Mononuclear cell (primary cell): ENCODE results near the gene PRELP. TPM values are rescaled to one million over a fixed set of nuclear protein-coding genes. Genes with fewer than 3 reads are reported as not detected.

ENCODE experiments used
- H3K27me3 ChIP-seq: 2 replicates; pipeline ENCODE4 v1.6.0; 2011; ENCODE audit warnings: low read length, control low read depth; ENCODE audit not compliant: insufficient read depth
- H3K4me1 ChIP-seq: 2 replicates; pipeline ENCODE4 v1.5.1; 2011; ENCODE audit warnings: mild to moderate bottlenecking, low read length, control low read depth; ENCODE audit not compliant: insufficient read depth
- H3K4me3 ChIP-seq: 2 replicates; pipeline ENCODE4 v1.5.1; 2011; ENCODE audit warnings: mild to moderate bottlenecking, low read length, moderate library complexity
- H3K9me3 ChIP-seq: 2 replicates; pipeline ENCODE4 v1.5.1; 2011; ENCODE audit warnings: low read depth, mild to moderate bottlenecking, control low read depth, low read length
- total RNA-seq: library from RNA; depleted of rRNA; stranded (reverse); fragments of >200 nt; gene quantifications from one replicate; pipeline ENCODE4 v1.2.3, GENCODE V29; 2012

PRELP gene
- total RNA-seq, 1 donor, result not detected

- Histone ChIP-seq H3K9me3 (no peaks in the 10 kb centered on the region), H3K27me3 (no peaks in the 10 kb centered on the region), H3K4me3 (no peak overlapping the region), H3K4me1 (no peaks in the 10 kb centered on the region)
Measured at GRCh38 chr1:203500279-203500678, 24.7 kb downstream of the PRELP start.

- Histone ChIP-seq H3K9me3 (no peaks in the 10 kb centered on the region), H3K27me3 (no peaks in the 10 kb centered on the region), H3K4me3 (no peak overlapping the region), H3K4me1 (no peaks in the 10 kb centered on the region)
Measured at GRCh38 chr1:203503836-203504235, 28.2 kb downstream of the PRELP start.

- no peaks in the 10 kb centered on the region for H3K4me1 ChIP-seq
- H3K9me3 ChIP-seq, result no peaks in the 10 kb centered on the region
- no peak overlapping the region for H3K4me3 ChIP-seq
- no peaks in the 10 kb centered on the region for H3K27me3 ChIP-seq
Measured at GRCh38 chr1:203504400-203505250, 29.0 kb downstream of the PRELP start.

- no peaks in the 10 kb centered on the region for H3K4me1 ChIP-seq
- no peak overlapping the region for H3K4me3 ChIP-seq
- no peaks in the 10 kb centered on the region for H3K27me3 ChIP-seq
- no peaks in the 10 kb centered on the region for H3K9me3 ChIP-seq
Measured at GRCh38 chr1:203505526-203506204, 30.1 kb downstream of the PRELP start.

- peaks cover 1% of the 10 kb centered on the region for H3K4me1 ChIP-seq
- H3K4me3 ChIP-seq, result no peak overlapping the region
- no peaks in the 10 kb centered on the region for H3K27me3 ChIP-seq
- no peaks in the 10 kb centered on the region for H3K9me3 ChIP-seq
Measured at GRCh38 chr1:203506858-203507626, 31.4 kb downstream of the PRELP start.

- Histone ChIP-seq H3K9me3 (no peaks in the 10 kb centered on the region), H3K4me3 (no peak overlapping the region), H3K4me1 (peaks cover 8% of the 10 kb centered on the region), H3K27me3 (no peaks in the 10 kb centered on the region)
Measured at GRCh38 chr1:203507759-203508158, 32.2 kb downstream of the PRELP start.

- H3K9me3 ChIP-seq, result no peaks in the 10 kb centered on the region
- H3K4me3 ChIP-seq, result no peak overlapping the region
- no peaks in the 10 kb centered on the region for H3K27me3 ChIP-seq
- peaks cover 16% of the 10 kb centered on the region for H3K4me1 ChIP-seq
Measured at GRCh38 chr1:203508463-203509073, 33.0 kb downstream of the PRELP start.

- Histone ChIP-seq H3K9me3 (no peaks in the 10 kb centered on the region), H3K4me3 (no peak overlapping the region), H3K27me3 (no peaks in the 10 kb centered on the region), H3K4me1 (peaks cover 20% of the 10 kb centered on the region)
Measured at GRCh38 chr1:203509135-203509534, 33.5 kb downstream of the PRELP start.

GRCh38 chr1:203511513-203511912, 35.9 kb downstream of the PRELP start:
- peaks cover 20% of the 10 kb centered on the region for H3K4me1 ChIP-seq
- no peaks in the 10 kb centered on the region for H3K9me3 ChIP-seq
- no peaks in the 10 kb centered on the region for H3K27me3 ChIP-seq
- no peak overlapping the region for H3K4me3 ChIP-seq

GRCh38 chr1:203511930-203512329, 36.3 kb downstream of the PRELP start:
- Histone ChIP-seq H3K4me1 (peaks cover 20% of the 10 kb centered on the region), H3K4me3 (no peak overlapping the region), H3K9me3 (no peaks in the 10 kb centered on the region), H3K27me3 (no peaks in the 10 kb centered on the region)

GRCh38 chr1:203512517-203512847, 36.9 kb downstream of the PRELP start:
- Histone ChIP-seq H3K4me1 (peaks cover 20% of the 10 kb centered on the region), H3K4me3 (no peak overlapping the region), H3K27me3 (no peaks in the 10 kb centered on the region), H3K9me3 (no peaks in the 10 kb centered on the region)

- Histone ChIP-seq H3K4me3 (no peak overlapping the region), H3K4me1 (peaks cover 20% of the 10 kb centered on the region), H3K27me3 (no peaks in the 10 kb centered on the region), H3K9me3 (no peaks in the 10 kb centered on the region)
Measured at GRCh38 chr1:203512848-203513584, 37.4 kb downstream of the PRELP start.

GRCh38 chr1:203513585-203514031, 38.0 kb downstream of the PRELP start:
- H3K27me3 ChIP-seq, result no peaks in the 10 kb centered on the region
- no peaks in the 10 kb centered on the region for H3K9me3 ChIP-seq
- no peak overlapping the region for H3K4me3 ChIP-seq

GRCh38 chr1:203516184-203516583, 40.6 kb downstream of the PRELP start:
- Histone ChIP-seq H3K4me3 (no peak overlapping the region), H3K4me1 (peaks cover 23% of the 10 kb centered on the region), H3K27me3 (no peaks in the 10 kb centered on the region), H3K9me3 (no peaks in the 10 kb centered on the region)

More at GRCh38 chr1:203513585-203514031, 38.0 kb downstream of the PRELP start:
- peaks cover 20% of the 10 kb centered on the region for H3K4me1 ChIP-seq
